Measurements from ENCODE around the gene DHRS2.

- TF ChIP-seq POLR2A (IDR thresholded peaks at IDR 0.05; ENCODE audit: low read depth, low read length), result no peak
- no peak for TF ChIP-seq POU2F2 (IDR thresholded peaks at IDR 0.05; ENCODE audit: low read depth, low read length)
These were observed 31.4 kb upstream of the DHRS2 start for GRCh38 chr14:23604675-23605170.
